Upper lobe of left lung (tissue), 6 donors: ENCODE results near the gene PHF2. TPM values are rescaled to one million over a fixed set of nuclear protein-coding genes. Genes with fewer than 3 reads are reported as not detected.

Experiments
- ATAC-seq, 2 donors: fragments of 200-7000 bp; cut with Tn5 transposase; one replicate each; pipeline ENCODE4 v1.9.1; 2022; ENCODE audit warnings: mild to moderate bottlenecking in 2 of 2, moderate library complexity in 2 of 2; ENCODE audit not compliant: low FRiP score in 2 of 2
- DNase-seq, 2 donors: peaks; one replicate each; pipeline ENCODE4 v3.0.0-alpha.2; 2019 to 2020
- H3K27ac ChIP-seq, 4 donors: fragments of 200-600 bp; sonication (generic); one replicate each; pipeline ENCODE4 v1.5.1; 2016 to 2019
- H3K27me3 ChIP-seq, 4 donors: fragments of 200-600 bp; sonication (generic); one replicate each; pipeline ENCODE4 v1.5.1; 2017 to 2019
- H3K36me3 ChIP-seq, 4 donors: fragments of 200-600 bp; sonication (generic); one replicate each; pipeline ENCODE4 v1.5.1; 2016 to 2019
- H3K4me1 ChIP-seq, 4 donors: fragments of 200-600 bp; sonication (generic); one replicate each; pipeline ENCODE4 v1.5.1; 2018 to 2019
- H3K4me3 ChIP-seq, 4 donors: fragments of 200-600 bp; sonication (generic); one replicate each; pipeline ENCODE4 v1.5.1; 2017 to 2019; ENCODE audit warnings: mild to moderate bottlenecking in 2 of 4, moderate library complexity in 1 of 4
- H3K9me3 ChIP-seq, 4 donors: fragments of 200-600 bp; sonication (generic); one replicate each; pipeline ENCODE4 v1.5.1; 2018 to 2019
- EP300 ChIP-seq, 4 donors: sonication (generic); formaldehyde crosslinking; IDR thresholded peaks; one replicate each; pipeline ENCODE4 v1.5.1; 2017; ENCODE audit warnings: antibody characterized with exemption in 4 of 4, control low read depth in 2 of 4
- POLR2A ChIP-seq, 4 donors: fragments of 450-650 bp; IDR thresholded peaks; one replicate each; pipeline ENCODE4 v1.5.1; 2016 to 2017; ENCODE audit warnings: antibody characterized with exemption in 4 of 4, mild to moderate bottlenecking in 2 of 4
- POLR2AphosphoS5 ChIP-seq, 2 donors: sonication (generic); formaldehyde crosslinking; IDR thresholded peaks; one replicate each; pipeline ENCODE4 v1.5.1; 2017; ENCODE audit warnings: antibody characterized with exemption in 2 of 2
- WGBS, 2 donors: methylation state at CpG; one replicate each; pipeline ENCODE4 v1.1.5; 2017 to 2018; 5-methylcytosine and 5-hydroxymethylcytosine counted together
- total RNA-seq, 6 donors: library from RNA; depleted of rRNA in 4 of 6; stranded (reverse); fragments of >200 nt in 4 of 6; gene quantifications; one replicate each; pipeline versions ENCODE4 v1.1.0 to v1.2.1, GENCODE V29; 2016 to 2021
- TF ChIP-seq, protein P1 (sequence below), 6 experiments: fragments of 450-650 bp in 4 of 6; fragments of 200-600 bp in 2 of 6; sonication (generic) in 2 of 6; IDR thresholded peaks; one replicate each; pipeline ENCODE4 v1.5.1; 2016 to 2019; ENCODE audit warnings: antibody characterized with exemption in 6 of 6
- donor health status: DM: no; HTN: no; CAD: no; lungs with moderate emphysema.
- donor health status: DM: no; HTN: yes; CAD: no; lungs with severe emphysema.

PHF2 gene
- total RNA-seq, 6 donors from 2014 or later: 33.6 to 41.7 (median 37.9) TPM

DNA sequence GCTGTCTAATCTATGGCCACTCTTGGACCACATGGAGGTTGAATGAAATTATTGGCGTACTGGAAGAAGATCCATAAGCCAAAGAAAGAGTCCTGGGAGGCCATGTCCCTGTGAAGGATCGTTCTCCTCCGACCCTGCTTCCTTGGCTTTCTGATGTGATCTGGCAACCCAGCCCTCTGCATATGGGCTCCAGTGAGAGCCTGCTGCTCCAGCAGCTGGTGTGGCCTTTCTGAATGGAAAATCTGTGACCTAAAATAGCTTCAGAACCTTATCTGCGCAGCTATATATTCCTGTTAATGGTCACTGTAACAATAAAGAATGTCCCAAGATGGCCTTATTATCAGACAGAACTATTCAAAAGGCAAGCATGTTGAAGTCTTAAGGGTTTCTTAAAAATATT is 40.2 kb upstream of the PHF2 start:
- no peaks in the 10 kb centered on the region for H3K27me3 ChIP-seq
- DNase-seq (no peak), ATAC-seq (no peak)
- H3K36me3 ChIP-seq: peaks cover 1 to 80% (median 28%) of the 10 kb centered on the region in 4 donors
- TF ChIP-seq EP300 (IDR thresholded peaks at IDR 0.05) (no peak), POLR2A (IDR thresholded peaks at IDR 0.05) (no peak), POLR2AphosphoS5 (IDR thresholded peaks at IDR 0.05) (no peak)
- TF ChIP-seq, protein P1, sequence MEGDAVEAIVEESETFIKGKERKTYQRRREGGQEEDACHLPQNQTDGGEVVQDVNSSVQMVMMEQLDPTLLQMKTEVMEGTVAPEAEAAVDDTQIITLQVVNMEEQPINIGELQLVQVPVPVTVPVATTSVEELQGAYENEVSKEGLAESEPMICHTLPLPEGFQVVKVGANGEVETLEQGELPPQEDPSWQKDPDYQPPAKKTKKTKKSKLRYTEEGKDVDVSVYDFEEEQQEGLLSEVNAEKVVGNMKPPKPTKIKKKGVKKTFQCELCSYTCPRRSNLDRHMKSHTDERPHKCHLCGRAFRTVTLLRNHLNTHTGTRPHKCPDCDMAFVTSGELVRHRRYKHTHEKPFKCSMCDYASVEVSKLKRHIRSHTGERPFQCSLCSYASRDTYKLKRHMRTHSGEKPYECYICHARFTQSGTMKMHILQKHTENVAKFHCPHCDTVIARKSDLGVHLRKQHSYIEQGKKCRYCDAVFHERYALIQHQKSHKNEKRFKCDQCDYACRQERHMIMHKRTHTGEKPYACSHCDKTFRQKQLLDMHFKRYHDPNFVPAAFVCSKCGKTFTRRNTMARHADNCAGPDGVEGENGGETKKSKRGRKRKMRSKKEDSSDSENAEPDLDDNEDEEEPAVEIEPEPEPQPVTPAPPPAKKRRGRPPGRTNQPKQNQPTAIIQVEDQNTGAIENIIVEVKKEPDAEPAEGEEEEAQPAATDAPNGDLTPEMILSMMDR (IDR thresholded peaks at IDR 0.05): no peak
- 91 to 98% methylated on average over 4 of the region's 4 CpGs for WGBS, 2 donors
- no peak overlapping the region for H3K4me3 ChIP-seq
- H3K9me3 ChIP-seq: no peaks in the 10 kb centered on the region
- H3K4me1 ChIP-seq: no peaks in the 10 kb centered on the region
- no peak overlapping the region for H3K27ac ChIP-seq

DNA sequence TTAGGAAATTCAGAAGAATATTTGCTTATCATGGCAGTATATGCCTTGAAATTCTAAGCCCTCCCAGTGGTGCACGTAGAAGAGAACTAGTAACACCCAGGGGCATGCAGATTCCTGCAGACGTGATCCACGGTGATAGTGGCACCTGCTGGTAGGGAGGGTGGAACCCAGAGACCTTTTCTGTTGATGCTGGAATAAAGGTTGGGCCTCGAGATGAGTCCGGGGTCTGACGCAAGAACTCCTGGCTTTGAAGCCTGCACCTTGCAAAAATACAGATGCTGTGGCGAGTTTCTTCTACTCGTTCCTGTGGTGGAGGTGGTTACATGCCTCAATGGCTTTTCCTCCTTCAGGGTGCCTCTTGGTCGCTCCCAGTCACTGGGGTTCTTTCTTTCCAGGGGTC is 39.5 kb upstream of the PHF2 start:
- no peak overlapping the region for H3K27ac ChIP-seq
- H3K4me1 ChIP-seq: no peaks in the 10 kb centered on the region
- 73 to 80% methylated on average over 8 to 9 of the region's 9 CpGs for WGBS, 2 donors
- TF ChIP-seq, protein P1 (IDR thresholded peaks at IDR 0.05): no peak
- TF ChIP-seq POLR2AphosphoS5 (IDR thresholded peaks at IDR 0.05) (no peak), POLR2A (IDR thresholded peaks at IDR 0.05) (no peak), EP300 (IDR thresholded peaks at IDR 0.05) (no peak)
- peaks cover 0 to 75% (median 29%) of the 10 kb centered on the region in 4 donors for H3K36me3 ChIP-seq
- no peaks in the 10 kb centered on the region for H3K9me3 ChIP-seq
- no peak overlapping the region for H3K4me3 ChIP-seq
- DNase-seq (no peak), ATAC-seq (no peak)
- no peaks in the 10 kb centered on the region for H3K27me3 ChIP-seq

DNA sequence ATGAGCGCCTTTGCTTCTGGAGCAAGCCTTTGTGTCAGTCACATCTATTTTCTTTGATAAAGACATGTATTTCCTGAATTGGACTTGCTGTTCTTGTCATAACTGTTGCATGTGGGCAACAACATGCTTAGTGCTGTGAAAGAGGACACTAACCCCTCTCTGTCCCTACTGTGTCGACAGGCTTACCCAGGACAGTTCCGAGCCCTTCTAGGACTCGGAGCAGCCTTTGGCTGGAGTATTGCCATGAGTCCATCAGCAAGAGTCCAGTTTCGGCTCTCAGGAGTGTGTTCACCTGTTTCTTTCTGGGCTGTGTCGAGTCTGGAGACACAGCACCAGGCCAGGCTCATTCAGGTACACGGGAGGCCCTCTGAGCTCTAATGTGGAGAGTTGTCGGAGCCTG is 36.1 kb upstream of the PHF2 start:
- H3K36me3 ChIP-seq: peaks cover 0 to 76% (median 39%) of the 10 kb centered on the region in 4 donors

DNA sequence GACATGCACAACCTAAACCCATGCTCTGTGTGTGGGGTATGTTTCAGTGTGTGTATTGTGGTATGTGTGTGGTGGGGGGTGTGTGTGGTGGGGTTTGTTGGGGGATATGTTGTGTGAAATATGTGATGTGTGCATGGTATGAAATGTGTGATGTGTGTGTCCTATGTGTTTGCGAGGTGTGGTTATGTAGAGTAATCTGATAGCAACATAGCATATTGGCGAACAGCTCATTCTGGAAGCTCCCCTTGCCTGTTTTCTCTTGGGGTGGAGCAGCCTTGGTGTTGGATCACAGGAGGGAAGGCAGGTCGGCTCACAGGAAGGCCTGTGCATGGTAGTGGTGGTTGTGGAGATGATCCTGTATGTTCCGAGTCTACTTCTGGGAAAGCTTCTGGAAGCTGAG is 35.4 kb upstream of the PHF2 start:
- ATAC-seq (no peak), DNase-seq (no peak)
- Histone ChIP-seq H3K9me3 (no peaks in the 10 kb centered on the region), H3K36me3 (peaks cover 0 to 74% (median 41%) of the 10 kb centered on the region in 4 donors), H3K4me1 (no peaks in the 10 kb centered on the region), H3K27ac (no peak overlapping the region), H3K27me3 (no peaks in the 10 kb centered on the region), H3K4me3 (no peak overlapping the region)
- TF ChIP-seq, protein P1 (IDR thresholded peaks at IDR 0.05): no peak
- no peak for TF ChIP-seq POLR2A (IDR thresholded peaks at IDR 0.05)
- no peak for TF ChIP-seq POLR2AphosphoS5 (IDR thresholded peaks at IDR 0.05)
- no peak for TF ChIP-seq EP300 (IDR thresholded peaks at IDR 0.05)
- 93 to 97% methylated on average over 4 of the region's 4 CpGs for WGBS, 2 donors

More for the DNA sequence above, 36.1 kb upstream of the PHF2 start:
- no peaks in the 10 kb centered on the region for H3K9me3 ChIP-seq
- no peak overlapping the region for H3K27ac ChIP-seq
- ATAC-seq: no peak
- no peak overlapping the region for H3K4me3 ChIP-seq
- 97 to 99% methylated on average over 8 of the region's 8 CpGs for WGBS, 2 donors
- H3K27me3 ChIP-seq: no peaks in the 10 kb centered on the region
- H3K4me1 ChIP-seq: no peaks in the 10 kb centered on the region
- no peak for DNase-seq
- no peak for TF ChIP-seq POLR2A (IDR thresholded peaks at IDR 0.05)
- TF ChIP-seq, protein P1 (IDR thresholded peaks at IDR 0.05): no peak
- TF ChIP-seq POLR2AphosphoS5 (IDR thresholded peaks at IDR 0.05): no peak
- no peak for TF ChIP-seq EP300 (IDR thresholded peaks at IDR 0.05)

DNA sequence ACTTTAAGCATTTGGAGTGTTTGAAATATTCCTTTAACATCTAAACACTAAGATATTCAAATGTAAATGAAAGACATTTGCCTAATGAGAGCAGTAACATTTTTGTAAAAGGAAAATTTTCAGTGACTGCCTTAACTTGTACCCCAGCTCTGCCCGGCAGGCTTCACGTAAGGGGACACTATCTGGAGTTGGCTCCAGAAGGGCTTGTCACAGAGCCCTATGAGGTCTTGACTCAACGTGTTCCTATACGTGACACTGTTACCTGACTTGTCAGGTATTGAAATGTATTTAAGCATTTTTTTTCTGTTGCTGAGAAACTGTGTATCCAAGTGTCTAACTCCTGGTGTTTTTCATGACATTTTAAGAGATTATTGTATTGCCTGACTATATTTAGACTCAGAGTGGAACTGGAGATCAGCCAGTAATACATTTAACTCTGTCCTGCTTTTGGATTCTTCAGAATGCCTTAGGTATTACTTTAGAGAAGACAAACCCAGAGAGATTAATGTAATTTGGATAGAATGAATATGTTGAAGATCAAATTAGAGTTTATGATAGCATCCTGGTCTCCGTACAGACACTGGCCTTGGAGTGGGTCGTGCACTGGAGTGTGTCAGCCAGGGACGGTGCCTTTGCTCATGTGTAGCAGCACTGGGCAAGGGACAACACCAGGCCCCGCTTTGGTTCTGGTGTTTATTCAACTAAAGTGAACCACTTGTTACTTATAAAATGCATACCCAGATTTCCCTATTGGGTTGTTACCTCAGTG is 34.6 kb upstream of the PHF2 start:
- 83% methylated on average over 8 of the region's 8 CpGs for WGBS, 2 donors
- TF ChIP-seq EP300 (IDR thresholded peaks at IDR 0.05) (no peak), POLR2A (IDR thresholded peaks at IDR 0.05) (no peak), POLR2AphosphoS5 (IDR thresholded peaks at IDR 0.05) (no peak)
- TF ChIP-seq, protein P1 (IDR thresholded peaks at IDR 0.05): no peak
- peaks cover 3 to 74% (median 47%) of the 10 kb centered on the region in 4 donors for H3K36me3 ChIP-seq

More for the DNA sequence above, 34.6 kb upstream of the PHF2 start:
- ATAC-seq (no peak), DNase-seq (no peak)
- Histone ChIP-seq H3K4me3 (no peak overlapping the region), H3K9me3 (no peaks in the 10 kb centered on the region), H3K4me1 (no peaks in the 10 kb centered on the region), H3K27ac (no peak overlapping the region), H3K27me3 (no peaks in the 10 kb centered on the region)
